ENCODE data around the gene ECE1.
"Not testable (repeated sequence)": the region's sequence is repeated elsewhere in the genome, so short reads cannot be mapped to it uniquely, and the experiment has no call there.

The ECE1 gene

GRCh38 chr1:21174654-21175323 is 115.5 kb downstream of the ECE1 start:
- peak overlapping the region; percentile 98 for H3K4me3 ChIP-seq (ENCODE audit: low read depth, low read length)
- TF ChIP-seq, protein P1, sequence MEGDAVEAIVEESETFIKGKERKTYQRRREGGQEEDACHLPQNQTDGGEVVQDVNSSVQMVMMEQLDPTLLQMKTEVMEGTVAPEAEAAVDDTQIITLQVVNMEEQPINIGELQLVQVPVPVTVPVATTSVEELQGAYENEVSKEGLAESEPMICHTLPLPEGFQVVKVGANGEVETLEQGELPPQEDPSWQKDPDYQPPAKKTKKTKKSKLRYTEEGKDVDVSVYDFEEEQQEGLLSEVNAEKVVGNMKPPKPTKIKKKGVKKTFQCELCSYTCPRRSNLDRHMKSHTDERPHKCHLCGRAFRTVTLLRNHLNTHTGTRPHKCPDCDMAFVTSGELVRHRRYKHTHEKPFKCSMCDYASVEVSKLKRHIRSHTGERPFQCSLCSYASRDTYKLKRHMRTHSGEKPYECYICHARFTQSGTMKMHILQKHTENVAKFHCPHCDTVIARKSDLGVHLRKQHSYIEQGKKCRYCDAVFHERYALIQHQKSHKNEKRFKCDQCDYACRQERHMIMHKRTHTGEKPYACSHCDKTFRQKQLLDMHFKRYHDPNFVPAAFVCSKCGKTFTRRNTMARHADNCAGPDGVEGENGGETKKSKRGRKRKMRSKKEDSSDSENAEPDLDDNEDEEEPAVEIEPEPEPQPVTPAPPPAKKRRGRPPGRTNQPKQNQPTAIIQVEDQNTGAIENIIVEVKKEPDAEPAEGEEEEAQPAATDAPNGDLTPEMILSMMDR (IDR thresholded peaks at IDR 0.05; ENCODE audit: low read depth, low read length, missing control alignments) = no peak
- DNase-seq (ENCODE audit: low read depth) = no peak

DNA sequence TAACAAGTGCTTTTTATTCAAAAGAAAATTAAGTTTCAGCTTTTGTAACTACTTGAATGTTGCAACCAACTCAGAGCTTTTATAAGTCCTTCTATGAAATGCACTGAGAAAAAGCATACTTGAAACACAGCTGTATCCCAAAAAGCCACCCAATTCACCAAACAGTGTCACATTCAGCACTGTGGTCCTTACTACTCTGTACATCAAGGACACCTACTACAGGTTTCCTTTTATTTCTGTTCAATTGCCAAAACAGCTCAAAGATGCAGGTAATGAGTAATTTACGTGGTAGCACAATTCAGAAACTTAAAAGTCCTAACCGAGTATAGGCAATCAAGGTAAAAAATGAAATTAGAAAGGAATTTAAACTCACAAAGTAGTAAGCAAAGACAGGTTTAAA is 116.0 kb downstream of the ECE1 start:
- H3K4me3 ChIP-seq (ENCODE audit: low read depth, low read length) = peak overlapping the region; percentile 98; the same call in 1 of the 2 replicates
- TF ChIP-seq, protein P1 (IDR thresholded peaks at IDR 0.05; ENCODE audit: low read depth, low read length, missing control alignments) = no peak
- DNase-seq (ENCODE audit: low read depth) = no peak

GRCh38 chr1:21173096-21173495 is 117.2 kb downstream of the ECE1 start:
- H3K4me3 ChIP-seq (ENCODE audit: low read depth, low read length); DNase-seq (ENCODE audit: low read depth): not testable (repeated sequence)

DNA sequence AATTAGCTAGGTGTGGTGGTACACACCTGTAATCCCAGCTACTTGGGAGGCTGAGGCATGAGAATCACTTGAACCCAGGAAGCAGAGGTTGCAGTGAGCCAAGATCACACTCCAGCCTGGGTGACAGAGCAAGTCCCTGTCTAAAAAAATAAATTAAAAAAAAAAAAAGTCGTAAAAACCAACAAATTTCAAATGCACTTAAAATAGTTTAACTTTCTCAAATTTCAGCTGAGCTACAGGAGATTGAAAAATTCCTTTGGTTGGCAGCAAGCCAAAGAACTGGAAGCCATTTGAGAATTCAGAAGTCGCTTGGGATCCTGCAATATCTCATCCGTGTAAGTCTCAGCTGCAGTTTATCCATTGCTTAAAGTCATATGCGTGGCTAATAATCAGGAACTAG is 119.4 kb downstream of the ECE1 start:
- not testable (repeated sequence) for DNase-seq (ENCODE audit: low read depth); H3K4me3 ChIP-seq (ENCODE audit: low read depth, low read length)

- TF ChIP-seq, protein P1 (IDR thresholded peaks at IDR 0.05; ENCODE audit: low read depth, low read length, missing control alignments) = no peak
- no peak for DNase-seq (ENCODE audit: low read depth)
- H3K4me3 ChIP-seq (ENCODE audit: low read depth, low read length) = no peak overlapping the region
Measured at GRCh38 chr1:21168444-21168843, 121.8 kb downstream of the ECE1 start.

Data from GM12864 (cell line).